CD14-positive monocyte (primary cell): Measurements from ENCODE around the gene STK32A. TPM values are rescaled to one million over a fixed set of nuclear protein-coding genes. Genes with fewer than 3 reads are reported as not detected.

Source experiments
- DNase-seq, 3 donors: peaks; one replicate each; pipeline ENCODE4 v3.0.0-alpha.2; 2011 to 2022
- H2AFZ ChIP-seq: 2 replicates; pipeline ENCODE4 v1.6.0; 2012; ENCODE audit warnings: mild to moderate bottlenecking, low read depth, low read length, inconsistent platforms; ENCODE audit not compliant: insufficient read depth, poor library complexity, severe bottlenecking
- H3K27ac ChIP-seq, 2 donors: 1 replicate in 1 of 2; 2 replicates in 1 of 2; pipeline ENCODE4 v1.5.1; 2012 to 2013; ENCODE audit warnings: low read length in 2 of 2, control low read depth in 1 of 2, inconsistent platforms in 1 of 2, low read depth in 1 of 2, mild to moderate bottlenecking in 1 of 2
- H3K27me3 ChIP-seq, 2 donors: one replicate each; pipeline versions ENCODE4 v1.6.0 to v1.6.1; 2011 to 2013; ENCODE audit warnings: low read length in 2 of 2; ENCODE audit not compliant: control insufficient read depth in 2 of 2, insufficient read depth in 2 of 2
- H3K36me3 ChIP-seq, 2 donors: replicated peaks in 1 of 2; 1 replicate in 1 of 2; 2 replicates in 1 of 2; pipeline versions ENCODE4 v1.5.1 to v1.6.1; 2012 to 2013; ENCODE audit warnings: low read length in 2 of 2, control low read depth in 1 of 2, inconsistent platforms in 1 of 2, mild to moderate bottlenecking in 1 of 2; ENCODE audit not compliant: insufficient read depth in 2 of 2, control insufficient read depth in 1 of 2
- H3K4me1 ChIP-seq, 2 donors: 1 replicate in 1 of 2; 2 replicates in 1 of 2; pipeline versions ENCODE4 v1.5.1 to v1.6.1; 2012 to 2013; ENCODE audit warnings: low read length in 2 of 2, control low read depth in 1 of 2, inconsistent platforms in 1 of 2, mild to moderate bottlenecking in 1 of 2, moderate library complexity in 1 of 2; ENCODE audit not compliant: insufficient read depth in 2 of 2, control insufficient read depth in 1 of 2
- H3K4me2 ChIP-seq: replicated peaks from 2 replicates; pipeline ENCODE3; 2012; ENCODE audit warnings: low read length, moderate library complexity, mild to moderate bottlenecking; ENCODE audit not compliant: poor library complexity, severe bottlenecking; ENCODE audit errors: extremely low read depth
- H3K4me3 ChIP-seq, 3 experiments: fragments of 200-600 bp in 1 of 3; sonication (generic) in 1 of 3; replicated peaks in 1 of 3; 1 replicate in 2 of 3; 2 replicates in 1 of 3; pipeline ENCODE4 v1.5.1; 2011 to 2013; ENCODE audit warnings: low read length in 3 of 3, mild to moderate bottlenecking in 3 of 3, control low read depth in 2 of 3, low read depth in 2 of 3, inconsistent platforms in 1 of 3, moderate library complexity in 1 of 3
- H3K79me2 ChIP-seq: 2 replicates; pipeline ENCODE4 v1.6.0; 2012; ENCODE audit warnings: mild to moderate bottlenecking, control low read depth, inconsistent platforms, low read length, moderate library complexity; ENCODE audit not compliant: insufficient read depth
- H3K9ac ChIP-seq: 2 replicates; pipeline ENCODE4 v1.6.0; 2017; ENCODE audit warnings: low read length, mild to moderate bottlenecking; ENCODE audit not compliant: insufficient read depth, poor library complexity, severe bottlenecking
- H3K9me3 ChIP-seq, 2 donors: replicated peaks in 1 of 2; 1 replicate in 1 of 2; 2 replicates in 1 of 2; pipeline versions ENCODE4 v1.5.1 to v1.6.1; 2012 to 2013; ENCODE audit warnings: low read length in 2 of 2, control low read depth in 1 of 2; ENCODE audit not compliant: control insufficient read depth in 1 of 2, insufficient read depth in 1 of 2
- H4K20me1 ChIP-seq: 2 replicates; pipeline ENCODE4 v1.6.0; 2012; ENCODE audit warnings: mild to moderate bottlenecking, low read length, control low read depth, moderate library complexity; ENCODE audit not compliant: insufficient read depth
- H3K27ac Mint-ChIP-seq, 7 donors: one replicate each; pipeline ENCODE4 v1.8.0; 2020; ENCODE audit warnings: mild to moderate bottlenecking in 7 of 7, mixed read lengths in 7 of 7, moderate library complexity in 6 of 7, inconsistent platforms in 2 of 7
- H3K27me3 Mint-ChIP-seq, 3 donors: one replicate each; pipeline ENCODE4 v1.8.0; 2021 to 2022; ENCODE audit warnings: low read depth in 3 of 3, mild to moderate bottlenecking in 3 of 3, mixed read lengths in 3 of 3, moderate library complexity in 3 of 3, inconsistent platforms in 1 of 3
- H3K36me3 Mint-ChIP-seq, 2 donors: one replicate each; pipeline ENCODE4 v1.8.0; 2020; ENCODE audit warnings: mixed read lengths in 2 of 2, inconsistent platforms in 1 of 2, mild to moderate bottlenecking in 1 of 2
- H3K4me1 Mint-ChIP-seq: one replicate; pipeline ENCODE4 v1.8.0; 2020; ENCODE audit warnings: mild to moderate bottlenecking, mixed read lengths
- H3K4me3 Mint-ChIP-seq, 2 donors: one replicate each; pipeline ENCODE4 v1.8.0; 2020; ENCODE audit warnings: mild to moderate bottlenecking in 2 of 2, mixed read lengths in 2 of 2, moderate library complexity in 1 of 2
- H3K9me3 Mint-ChIP-seq, 7 donors: one replicate each; pipeline ENCODE4 v1.8.0; 2020 to 2022; ENCODE audit warnings: mixed read lengths in 7 of 7, mild to moderate bottlenecking in 6 of 7, moderate library complexity in 6 of 7, inconsistent platforms in 2 of 7
- WGBS: methylation state at CpG from one replicate; pipeline ENCODE4 v1.1.5; 2013; ENCODE audit warnings: missing lambda C conversion rate; ENCODE audit not compliant: insufficient coverage; 5-methylcytosine and 5-hydroxymethylcytosine counted together
- intact Hi-C, 2 donors: fragments of 100-400 bp; cut with micrococcal nuclease; formaldehyde crosslinking; loops; one replicate each; pipeline versions ENCODE4 v1.15.0 to v1.15.1; 2023
- polyA plus RNA-seq, 3 donors: library from polyadenylated mRNA; depleted of rRNA in 1 of 3; unstranded in 2 of 3; stranded (reverse) in 1 of 3; fragments of 300-500 nt in 2 of 3; fragments of >200 nt in 1 of 3; fragmentation: Illumina TruSeq in 2 of 3; gene quantifications; 1 replicate in 2 of 3; 2 replicates in 1 of 3; pipeline ENCODE4 v1.2.3, GENCODE V29; 2012 to 2021
- TF ChIP-seq, protein P1 (sequence below): fragments of 200-600 bp; IDR thresholded peaks from one replicate; pipeline ENCODE4 v1.8.0; 2022; ENCODE audit warnings: antibody characterized with exemption, mild to moderate bottlenecking

Gene STK32A
- polyA plus RNA-seq, 3 donors, result not detected

DNA sequence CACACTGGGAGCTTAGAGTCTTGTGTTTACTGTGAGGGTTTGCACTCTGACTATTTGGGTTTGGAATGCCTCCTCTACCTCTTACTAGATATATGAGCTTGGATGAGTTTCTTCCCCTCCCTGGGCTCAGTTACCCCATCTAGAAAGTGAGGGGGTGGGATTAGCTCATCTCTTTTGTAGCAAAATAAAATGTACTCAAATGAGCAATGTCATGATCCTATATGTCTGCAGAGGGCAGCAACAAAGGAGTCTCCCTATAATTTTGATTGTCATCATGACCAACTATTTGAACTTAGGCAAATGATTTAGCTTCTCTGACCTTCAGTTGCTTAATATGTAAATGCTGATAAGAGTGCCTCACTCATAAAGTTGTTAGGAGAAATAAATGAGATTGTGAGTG, 166.1 kb downstream of the STK32A start:
- H3K4me1 ChIP-seq, result peaks cover 17 to 22% of the 10 kb centered on the region in 2 donors
- H3K27ac ChIP-seq, result no peak overlapping the region
- no peaks in the 10 kb centered on the region for H3K9me3 ChIP-seq
- intact Hi-C loops, result no loop called here
- Mint-ChIP-seq H3K9me3 (peaks cover 0 to 3% (median 0%) of the 10 kb centered on the region in 7 donors), H3K27me3 (peaks cover 0 to 2% (median 0%) of the 10 kb centered on the region in 3 donors), H3K36me3 (no peaks in the 10 kb centered on the region), H3K27ac (no peak overlapping the region), H3K4me1 (peaks cover 23% of the 10 kb centered on the region), H3K4me3 (no peak overlapping the region)
- H4K20me1 ChIP-seq, result no peaks in the 10 kb centered on the region
- no peaks in the 10 kb centered on the region for H3K36me3 ChIP-seq
- H3K79me2 ChIP-seq, result no peaks in the 10 kb centered on the region
- no peak overlapping the region for H3K4me2 ChIP-seq
- peak in 2 of 3 donors; percentile 10 to 21 for DNase-seq
- no peak overlapping the region for H2AFZ ChIP-seq
- no peak overlapping the region for H3K9ac ChIP-seq
- no peaks in the 10 kb centered on the region for H3K27me3 ChIP-seq
- no peak overlapping the region for H3K4me3 ChIP-seq
- TF ChIP-seq, protein P1, sequence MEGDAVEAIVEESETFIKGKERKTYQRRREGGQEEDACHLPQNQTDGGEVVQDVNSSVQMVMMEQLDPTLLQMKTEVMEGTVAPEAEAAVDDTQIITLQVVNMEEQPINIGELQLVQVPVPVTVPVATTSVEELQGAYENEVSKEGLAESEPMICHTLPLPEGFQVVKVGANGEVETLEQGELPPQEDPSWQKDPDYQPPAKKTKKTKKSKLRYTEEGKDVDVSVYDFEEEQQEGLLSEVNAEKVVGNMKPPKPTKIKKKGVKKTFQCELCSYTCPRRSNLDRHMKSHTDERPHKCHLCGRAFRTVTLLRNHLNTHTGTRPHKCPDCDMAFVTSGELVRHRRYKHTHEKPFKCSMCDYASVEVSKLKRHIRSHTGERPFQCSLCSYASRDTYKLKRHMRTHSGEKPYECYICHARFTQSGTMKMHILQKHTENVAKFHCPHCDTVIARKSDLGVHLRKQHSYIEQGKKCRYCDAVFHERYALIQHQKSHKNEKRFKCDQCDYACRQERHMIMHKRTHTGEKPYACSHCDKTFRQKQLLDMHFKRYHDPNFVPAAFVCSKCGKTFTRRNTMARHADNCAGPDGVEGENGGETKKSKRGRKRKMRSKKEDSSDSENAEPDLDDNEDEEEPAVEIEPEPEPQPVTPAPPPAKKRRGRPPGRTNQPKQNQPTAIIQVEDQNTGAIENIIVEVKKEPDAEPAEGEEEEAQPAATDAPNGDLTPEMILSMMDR, result no peak

DNA sequence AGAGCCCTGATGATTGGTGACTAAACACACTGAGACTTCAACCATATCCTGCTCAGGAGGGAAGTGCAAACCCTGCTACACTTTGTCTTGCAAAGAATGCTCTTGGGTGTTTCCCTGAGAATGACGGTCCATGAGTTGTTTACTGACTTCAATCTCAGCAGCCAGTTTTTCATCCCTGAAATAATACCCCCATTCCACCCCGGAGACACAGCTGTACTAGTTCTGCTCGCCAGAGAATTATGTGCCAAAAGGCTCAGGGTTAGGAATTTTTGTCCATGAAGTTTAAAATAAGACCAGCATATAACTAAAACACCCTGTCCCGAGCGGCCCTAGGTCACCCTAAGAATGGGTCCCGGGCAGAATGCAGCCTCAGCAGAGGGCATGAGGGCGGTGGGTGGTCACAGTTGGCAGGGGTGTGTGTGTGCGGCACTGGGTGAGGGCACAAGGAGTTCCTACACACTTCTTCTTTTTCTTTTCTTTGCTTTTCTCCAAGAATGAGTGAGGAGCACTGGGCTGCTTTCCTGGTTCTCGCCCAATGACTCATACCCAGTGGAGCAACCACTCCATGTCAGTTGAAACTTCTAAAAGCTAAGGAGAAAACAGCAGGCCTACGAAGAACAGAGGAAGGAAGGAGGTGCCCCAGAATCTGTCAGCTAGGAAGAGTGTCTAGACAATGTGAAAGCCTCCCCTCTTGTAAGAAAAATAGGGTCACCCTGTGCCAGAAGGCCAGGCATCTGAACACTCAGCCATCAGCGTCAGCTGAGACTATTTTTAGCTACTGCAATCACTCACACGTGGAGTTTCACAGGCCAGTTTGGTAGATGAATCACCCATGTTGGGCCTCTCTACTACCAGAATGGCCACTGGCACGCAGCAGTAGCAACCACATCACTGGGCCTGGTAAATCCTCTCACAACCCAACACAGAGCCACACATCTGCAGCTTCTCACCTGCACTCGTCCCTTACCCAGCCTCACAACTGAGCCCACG, 169.1 kb downstream of the STK32A start:
- Histone ChIP-seq H3K4me2 (peak overlapping the region; percentile 28), H3K27me3 (no peaks in the 10 kb centered on the region), H3K9ac (peak overlapping the region; percentile 55), H3K36me3 (no peaks in the 10 kb centered on the region), H3K27ac (peak overlapping the region; percentile 25 to 75), H2AFZ (peak overlapping the region; percentile 48), H3K4me3 (no peak overlapping the region), H3K4me1 (peaks cover 17 to 22% of the 10 kb centered on the region in 2 donors), H3K9me3 (no peaks in the 10 kb centered on the region), H3K79me2 (no peaks in the 10 kb centered on the region), H4K20me1 (no peaks in the 10 kb centered on the region)
- peaks cover 0 to 3% (median 0%) of the 10 kb centered on the region in 7 donors for H3K9me3 Mint-ChIP-seq
- WGBS, result 34% methylated on average over 6 of the region's 15 CpGs
- TF ChIP-seq, protein P1, result no peak
- peak overlapping the region; percentile 61 to 95 (median 90) for H3K27ac Mint-ChIP-seq
- H3K4me1 Mint-ChIP-seq, result peaks cover 23% of the 10 kb centered on the region
- intact Hi-C loops, result no loop called here
- H3K4me3 Mint-ChIP-seq, result peak overlapping the region in 1 of 2 donors; percentile 60
- peak; percentile 68 to 85 (median 80) for DNase-seq
- no peaks in the 10 kb centered on the region for H3K36me3 Mint-ChIP-seq
- peaks cover 0 to 1% (median 0%) of the 10 kb centered on the region in 3 donors for H3K27me3 Mint-ChIP-seq
